ENCODE results near the gene QRFP.
"Not testable (repeated sequence)": the region's sequence is repeated elsewhere in the genome, so short reads cannot be mapped to it uniquely, and the experiment has no call there.

Gene QRFP

DNA sequence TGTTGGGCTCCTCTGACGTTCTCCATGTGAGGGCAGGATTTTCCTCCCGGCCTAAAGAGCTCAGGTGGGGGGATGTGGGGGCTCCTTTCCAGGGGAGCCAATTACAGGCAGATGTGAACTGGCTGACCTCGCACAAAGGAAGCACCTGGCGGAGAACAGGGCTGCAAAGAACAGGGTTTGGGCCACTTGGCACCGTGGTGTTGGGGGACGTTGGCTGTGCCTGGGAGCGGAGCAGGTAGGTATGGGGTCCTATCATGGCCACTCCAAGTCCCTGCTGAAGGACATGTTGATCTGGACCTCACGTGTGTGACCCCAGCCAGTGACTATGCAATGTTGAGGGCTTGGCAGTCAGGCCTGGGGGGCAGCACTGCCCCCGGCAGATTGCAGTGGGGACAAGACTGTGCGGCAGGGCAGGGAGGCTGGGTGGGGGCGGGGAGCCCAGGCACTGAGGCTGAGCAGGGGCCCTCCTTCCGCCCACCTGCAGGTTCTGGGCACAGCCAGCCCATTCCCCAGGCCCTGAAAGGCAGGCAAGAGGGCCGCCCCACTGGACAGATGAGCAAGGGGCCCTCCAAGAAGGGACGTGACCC is 23.0 kb upstream of the QRFP start:
- DNase-seq (ENCODE audit: low read depth, low spot score): no peak

DNA sequence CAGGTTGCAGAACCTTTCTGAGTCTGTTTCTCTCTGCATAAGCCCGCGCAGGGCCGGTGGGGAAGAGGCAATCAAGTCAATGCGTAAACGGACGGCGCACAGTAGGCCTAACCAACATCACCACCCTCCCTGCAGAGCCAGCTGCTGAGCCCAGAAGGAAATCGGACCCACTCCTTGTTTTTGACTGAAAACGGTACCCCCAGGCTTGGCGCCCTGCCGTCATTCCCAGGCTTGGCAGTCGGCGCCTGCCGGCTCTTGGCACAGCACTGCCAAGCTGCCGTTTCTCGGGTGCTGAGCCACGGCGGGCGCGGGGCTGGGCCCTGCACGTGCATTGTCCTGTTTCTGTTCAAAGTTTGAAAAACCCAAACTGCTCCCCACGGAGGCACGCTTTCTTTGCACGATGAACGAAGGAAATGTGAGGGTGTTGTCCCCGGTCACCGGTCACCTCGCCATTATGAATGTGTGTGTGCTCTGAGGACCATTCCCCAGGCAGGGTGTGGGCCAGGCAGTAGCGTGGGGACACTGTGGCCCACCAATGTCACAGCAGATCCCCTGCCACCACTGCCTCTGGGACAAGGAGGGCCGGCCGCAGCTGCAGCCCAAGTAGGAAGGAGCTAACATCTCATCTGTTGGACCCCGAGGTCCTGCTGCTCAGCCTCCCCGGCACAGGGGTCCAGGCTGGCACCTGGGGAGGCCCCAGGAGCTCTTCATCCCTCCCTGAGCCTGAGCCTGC is 22.4 kb upstream of the QRFP start:
- DNase-seq (ENCODE audit: low read depth, low spot score): no peak

DNA sequence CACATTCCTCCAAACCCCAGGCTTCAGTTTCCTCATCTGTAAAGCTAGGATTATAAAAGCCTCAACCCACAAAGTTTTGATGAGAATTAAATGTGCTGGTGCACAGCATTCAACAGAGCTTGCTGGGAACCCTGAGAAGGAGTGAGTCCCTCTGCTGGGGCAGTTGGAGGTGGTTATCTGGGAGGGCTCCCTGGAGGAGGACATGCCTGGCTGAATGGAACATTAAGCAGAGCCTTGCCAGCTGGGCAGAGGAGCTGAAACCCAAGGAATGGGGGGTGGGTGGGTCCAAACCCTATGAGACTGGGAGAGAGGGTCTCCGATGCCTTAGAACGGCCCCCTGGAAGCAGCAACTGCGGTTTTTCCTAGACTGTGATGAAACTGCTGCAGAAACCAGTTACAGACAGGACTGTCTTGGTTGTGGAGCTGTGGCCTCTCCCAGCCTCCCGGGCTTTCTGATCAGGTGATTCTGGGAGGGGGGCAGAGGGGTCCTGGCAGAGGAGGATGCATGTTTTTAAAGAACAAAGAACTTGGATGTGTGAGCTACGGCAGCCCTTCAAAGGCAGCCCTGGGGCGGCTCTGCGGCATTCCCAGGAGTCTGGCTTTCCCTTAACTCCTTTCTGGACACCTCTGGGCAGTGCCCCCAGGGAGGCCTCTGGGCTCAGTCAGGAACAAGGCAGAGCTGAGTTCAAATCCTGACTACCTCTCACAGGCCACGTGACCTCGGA is 21.7 kb upstream of the QRFP start:
- no peak for DNase-seq (ENCODE audit: low read depth, low spot score)

DNA sequence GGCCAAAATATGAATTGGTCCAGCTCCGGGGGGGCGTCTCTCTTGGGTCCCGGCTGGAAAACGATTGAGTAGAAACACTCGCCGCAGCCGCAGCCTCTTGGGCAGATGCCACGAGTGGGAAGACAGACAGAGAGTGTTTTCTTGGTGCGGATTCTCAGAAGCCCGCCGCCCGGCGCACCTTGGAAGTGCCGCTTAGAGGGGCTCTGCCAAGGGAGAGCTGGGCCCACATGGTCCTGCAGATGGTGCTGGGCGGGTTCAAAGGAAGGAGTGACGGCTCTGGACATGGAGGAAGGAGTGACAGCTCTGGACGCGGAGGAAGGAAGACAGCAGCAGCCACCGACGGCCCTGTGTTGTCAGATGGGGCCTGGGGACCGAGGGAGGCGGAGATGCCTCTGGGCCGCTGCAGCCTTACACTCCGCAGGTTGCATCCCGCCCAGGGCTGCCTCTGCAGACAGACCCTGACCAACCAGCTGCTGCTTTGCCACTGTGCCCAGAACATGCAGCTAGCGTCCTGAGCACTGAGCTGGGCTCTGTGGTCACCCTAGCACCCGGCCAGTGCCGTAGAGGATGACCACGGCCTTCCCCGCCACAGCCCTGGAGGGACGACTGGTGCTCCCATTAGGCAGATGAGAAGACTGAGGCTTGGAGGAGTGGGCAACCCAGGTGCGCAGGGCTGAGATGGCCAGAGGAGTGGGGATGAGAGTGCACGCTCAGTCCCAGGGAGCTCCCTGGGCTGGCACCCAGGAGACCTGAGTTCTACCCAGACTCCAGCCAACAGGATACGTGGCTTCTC is 20.8 kb upstream of the QRFP start:
- no peak for DNase-seq (ENCODE audit: low read depth, low spot score)

DNA sequence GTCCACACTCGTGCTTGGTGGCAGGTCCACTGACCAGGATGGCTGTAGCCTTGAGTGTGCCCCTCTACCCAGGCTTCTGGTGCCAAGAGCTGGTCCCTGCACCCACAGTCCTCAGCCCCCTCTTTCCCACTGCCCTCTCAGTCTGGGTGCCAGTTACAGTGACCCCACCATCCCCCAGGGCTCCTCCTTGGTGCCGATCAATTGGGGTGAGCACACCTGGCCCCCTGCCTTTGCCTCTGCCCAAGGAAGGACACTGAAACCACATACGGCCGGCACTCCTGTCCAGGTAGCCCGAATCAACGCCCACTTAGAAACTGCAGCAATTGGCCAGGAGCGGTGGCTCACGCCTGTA is 18.5 kb upstream of the QRFP start:
- DNase-seq (ENCODE audit: low read depth, low spot score): no peak

DNA sequence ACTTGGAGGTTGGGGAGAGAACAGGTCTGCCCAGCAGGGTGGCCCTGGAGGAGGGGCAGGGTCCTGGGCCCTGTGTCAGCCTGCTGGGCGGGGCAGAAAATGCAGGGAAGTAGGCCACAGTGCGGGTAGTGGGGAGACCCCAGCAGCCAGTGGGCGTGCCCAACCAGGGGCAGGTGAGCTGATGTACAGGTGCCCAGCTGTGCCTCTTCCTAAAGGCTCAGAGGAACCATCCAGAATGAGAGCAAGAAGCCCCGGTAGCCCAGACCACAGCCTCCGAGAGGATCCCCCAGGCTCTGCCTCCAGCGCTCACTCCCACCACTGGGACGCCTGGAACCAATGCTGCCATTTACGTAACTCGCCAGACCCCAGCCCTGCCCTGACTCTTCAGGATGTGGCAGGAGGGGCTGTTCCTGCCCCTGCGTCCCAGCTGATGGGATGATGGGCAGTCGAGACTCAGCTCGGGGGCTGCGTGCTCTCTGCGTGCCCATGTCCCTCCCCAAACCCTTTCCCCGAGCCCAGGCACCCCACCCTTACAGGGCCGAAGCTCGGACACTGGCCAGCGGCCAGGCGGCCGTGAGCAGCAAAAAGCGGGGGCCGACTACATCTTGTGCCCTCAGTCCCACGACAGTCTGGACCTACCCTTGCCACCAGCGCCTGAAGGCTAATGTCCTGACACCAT is 17.9 kb upstream of the QRFP start:
- DNase-seq (ENCODE audit: low read depth, low spot score): no peak

DNA sequence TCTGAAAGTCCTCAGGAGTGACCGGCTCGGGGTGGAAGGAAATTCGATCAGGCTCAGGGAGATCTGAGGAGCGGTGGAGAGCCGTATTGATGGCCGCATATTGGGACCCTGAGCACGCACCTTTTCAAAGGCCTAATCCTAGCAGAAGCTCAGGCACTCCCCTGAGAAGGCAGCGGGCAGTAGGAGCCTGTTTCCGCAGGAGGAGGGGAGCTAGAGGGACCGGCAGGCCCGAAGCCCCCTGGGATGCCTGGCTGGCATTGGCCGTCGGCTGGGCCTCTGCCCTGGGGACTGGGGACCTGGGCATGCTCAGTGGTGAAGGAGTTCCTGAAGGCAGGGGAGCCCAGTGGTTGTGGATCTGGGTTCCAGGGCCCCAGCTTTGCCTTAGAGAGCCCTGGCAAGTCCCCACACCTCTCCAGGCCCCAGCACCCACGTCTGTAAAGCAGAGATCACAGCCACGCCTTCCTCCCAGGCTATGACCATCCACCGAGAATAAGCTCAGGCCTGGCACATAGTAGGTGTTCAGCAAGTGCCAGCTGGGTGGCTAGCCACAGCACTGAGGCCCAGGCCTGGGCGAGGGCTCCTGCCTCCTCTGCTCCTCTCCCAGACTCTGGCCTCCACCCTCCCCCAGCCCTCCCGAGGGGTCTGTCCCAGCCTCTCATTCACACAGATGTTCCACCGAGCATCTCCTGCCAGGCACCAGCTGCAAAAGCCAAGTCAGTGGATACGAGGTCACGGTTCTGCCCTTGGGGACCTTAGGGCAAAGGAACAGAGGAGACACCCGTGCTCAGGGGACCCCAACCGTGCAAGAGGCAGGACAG is 17.2 kb upstream of the QRFP start:
- DNase-seq (ENCODE audit: low read depth, low spot score): no peak

DNA sequence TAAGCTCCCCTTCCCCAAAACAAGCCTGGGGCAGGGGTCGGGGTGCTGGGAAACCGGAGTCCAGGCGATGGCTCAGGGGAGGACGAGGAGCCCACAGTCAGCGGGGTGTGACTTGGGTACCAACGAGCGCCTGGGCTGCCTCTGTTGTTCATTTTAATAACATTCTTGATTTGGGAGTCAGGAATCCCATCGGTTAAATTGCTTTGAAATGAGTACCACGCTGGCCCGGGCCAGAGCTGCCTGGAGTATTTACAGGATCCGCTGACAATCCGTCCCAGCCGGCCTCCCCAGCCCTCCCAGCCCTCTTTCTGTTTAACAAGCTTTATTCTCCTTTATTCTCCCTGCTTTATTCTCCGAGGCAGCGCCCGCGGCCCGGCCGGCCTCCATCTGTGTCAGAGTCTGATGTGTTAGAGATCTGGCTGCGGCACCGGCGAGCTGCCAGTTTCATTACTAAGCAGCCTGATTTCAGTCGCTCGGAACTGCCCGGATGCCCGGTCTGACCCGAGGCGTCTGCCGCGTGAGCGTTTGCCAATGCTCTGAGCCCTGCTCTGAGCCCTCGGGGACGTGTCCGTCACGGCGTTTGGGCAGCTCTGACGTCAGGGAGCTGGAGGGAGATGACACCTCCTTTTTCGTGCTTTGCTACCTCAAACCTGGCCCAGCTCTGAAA is 16.5 kb upstream of the QRFP start:
- no peak for DNase-seq (ENCODE audit: low read depth, low spot score)

DNA sequence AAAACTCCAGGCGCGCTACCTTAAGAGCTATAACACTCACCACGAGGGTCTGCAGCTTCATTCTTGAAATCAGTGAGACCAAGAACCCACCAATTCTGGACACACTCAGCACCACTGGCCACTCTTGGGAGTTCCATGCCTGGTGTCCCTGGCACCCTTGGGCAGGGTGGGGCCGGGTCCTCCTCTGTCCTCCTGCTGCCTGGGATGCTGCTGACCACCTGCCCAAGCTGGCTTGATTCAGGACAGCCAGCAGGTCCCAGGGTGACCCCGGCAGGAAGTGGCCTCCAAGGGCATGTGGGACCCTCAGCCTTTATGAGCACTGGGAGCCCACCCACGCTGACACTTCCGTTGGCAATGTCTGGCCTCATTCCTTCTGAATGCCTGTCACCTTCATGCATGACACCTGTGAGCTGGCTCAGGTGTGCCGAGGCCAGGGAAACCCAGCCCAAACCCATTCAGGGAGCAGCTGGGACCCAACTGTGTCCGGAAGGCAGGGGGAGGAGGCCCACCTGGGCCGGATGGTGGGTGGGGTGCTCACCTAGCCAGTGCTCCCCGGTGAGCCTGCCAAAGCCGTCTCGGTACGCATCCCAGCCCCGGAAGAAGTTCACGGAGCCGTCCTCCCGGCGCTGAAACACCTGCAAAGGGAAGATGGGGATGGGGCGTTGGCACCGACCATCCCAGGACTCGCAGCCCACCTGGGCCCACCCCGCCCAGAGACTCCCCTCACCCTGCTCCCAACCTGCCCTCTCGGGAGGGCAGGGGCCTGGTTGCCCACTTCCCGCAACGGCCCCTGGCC is 14.8 kb upstream of the QRFP start:
- DNase-seq (ENCODE audit: low read depth, low spot score): no peak

DNA sequence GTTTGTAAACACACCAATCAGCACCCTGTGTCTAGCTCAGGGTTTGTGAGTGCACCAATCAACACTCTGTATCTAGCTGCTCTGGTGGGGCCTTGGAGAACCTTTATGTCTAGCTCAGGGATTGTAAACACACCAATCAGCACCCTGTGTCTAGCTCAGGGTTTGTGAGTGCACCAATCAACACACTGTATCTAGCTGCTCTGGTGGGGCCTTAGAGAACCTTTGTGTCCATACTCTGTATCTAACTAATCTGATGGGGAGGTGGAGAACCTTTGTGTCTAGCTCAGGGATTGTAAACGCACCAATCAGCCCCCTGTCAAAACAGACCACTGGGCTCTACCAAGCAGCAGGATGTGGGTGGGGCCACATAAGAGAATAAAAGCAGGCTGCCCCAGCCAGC is 14.1 kb upstream of the QRFP start:
- DNase-seq (ENCODE audit: low read depth, low spot score): not testable (repeated sequence)

DNA sequence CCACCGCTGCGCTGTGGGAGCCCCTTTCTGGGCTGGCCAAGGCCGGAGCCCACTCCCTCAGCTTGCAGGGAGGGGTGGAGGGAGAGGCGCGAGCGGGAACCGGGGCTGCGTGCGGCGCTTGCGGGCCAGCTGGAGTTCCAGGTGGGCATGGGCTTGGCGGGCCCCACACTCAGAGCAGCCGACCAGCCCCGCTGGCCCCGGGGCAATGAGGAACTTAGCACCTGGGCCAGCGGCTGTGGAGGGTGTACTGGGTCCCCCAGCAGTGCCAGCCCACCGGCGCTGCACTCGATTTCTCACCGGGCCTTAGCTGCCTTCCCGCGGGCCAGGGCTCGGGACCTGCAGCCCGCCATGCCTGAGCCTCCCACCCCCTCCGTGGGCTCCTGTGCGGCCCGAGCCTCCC is 13.4 kb upstream of the QRFP start:
- DNase-seq (ENCODE audit: low read depth, low spot score): not testable (repeated sequence)

DNA sequence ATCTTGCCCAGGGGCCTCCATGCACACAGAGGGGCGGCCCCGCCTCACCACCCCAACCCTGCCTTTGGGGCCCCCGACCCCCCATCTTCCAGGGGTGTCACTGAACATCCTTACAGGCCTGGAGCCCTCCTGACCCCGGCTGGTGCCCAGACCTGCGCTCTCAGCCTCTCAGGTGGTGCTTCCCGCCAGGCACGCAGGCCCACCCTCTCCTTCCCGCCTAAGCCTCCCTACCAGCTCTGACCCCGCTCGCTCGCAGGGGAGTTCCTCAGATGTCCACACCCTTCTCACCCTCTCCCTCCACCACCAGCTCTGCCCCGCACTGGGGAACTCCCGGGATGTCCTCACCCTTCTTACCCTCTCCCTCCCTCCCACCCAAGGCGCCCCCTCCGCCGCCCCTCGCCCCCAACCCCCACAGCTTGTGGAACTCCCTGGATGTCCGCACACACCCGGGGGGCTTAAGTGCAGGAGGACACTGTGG is 12.3 kb upstream of the QRFP start:
- no peak for DNase-seq (ENCODE audit: low read depth, low spot score)

DNA sequence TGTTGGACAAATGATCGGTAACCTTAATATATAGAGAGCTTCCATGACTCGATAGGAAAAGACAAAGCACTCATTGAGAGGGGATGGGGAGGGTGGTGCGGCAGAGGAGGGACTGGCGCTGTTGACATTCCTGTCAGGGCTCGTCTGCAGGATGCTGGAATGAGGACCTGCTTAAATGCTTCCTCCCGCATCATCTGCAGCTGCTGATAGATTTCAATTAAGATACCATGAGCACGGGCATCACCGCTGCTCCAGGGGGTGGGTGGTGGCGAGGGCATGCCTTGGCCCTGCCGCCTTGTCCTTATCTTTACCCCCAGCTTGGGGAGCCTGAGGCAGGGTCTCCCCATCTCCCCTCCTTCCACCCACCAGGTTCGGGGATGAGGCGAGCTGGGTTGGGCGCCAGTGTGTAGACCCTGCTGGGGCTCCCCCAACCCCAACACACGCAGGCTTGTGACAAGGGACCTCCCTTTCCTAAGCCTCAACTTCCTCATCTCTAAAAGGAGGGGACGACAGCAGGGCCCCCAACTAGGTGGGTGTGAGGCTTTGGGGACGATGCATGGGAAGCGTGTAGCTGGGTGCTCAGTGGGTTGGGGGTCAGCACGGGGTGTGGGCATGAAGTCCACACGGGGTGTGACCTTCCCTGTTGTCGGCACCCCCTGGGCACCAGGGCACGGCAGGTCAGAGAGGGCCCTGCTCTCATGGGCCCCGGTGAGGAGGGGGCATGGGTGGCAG is 11.7 kb upstream of the QRFP start:
- DNase-seq (ENCODE audit: low read depth, low spot score): no peak

DNA sequence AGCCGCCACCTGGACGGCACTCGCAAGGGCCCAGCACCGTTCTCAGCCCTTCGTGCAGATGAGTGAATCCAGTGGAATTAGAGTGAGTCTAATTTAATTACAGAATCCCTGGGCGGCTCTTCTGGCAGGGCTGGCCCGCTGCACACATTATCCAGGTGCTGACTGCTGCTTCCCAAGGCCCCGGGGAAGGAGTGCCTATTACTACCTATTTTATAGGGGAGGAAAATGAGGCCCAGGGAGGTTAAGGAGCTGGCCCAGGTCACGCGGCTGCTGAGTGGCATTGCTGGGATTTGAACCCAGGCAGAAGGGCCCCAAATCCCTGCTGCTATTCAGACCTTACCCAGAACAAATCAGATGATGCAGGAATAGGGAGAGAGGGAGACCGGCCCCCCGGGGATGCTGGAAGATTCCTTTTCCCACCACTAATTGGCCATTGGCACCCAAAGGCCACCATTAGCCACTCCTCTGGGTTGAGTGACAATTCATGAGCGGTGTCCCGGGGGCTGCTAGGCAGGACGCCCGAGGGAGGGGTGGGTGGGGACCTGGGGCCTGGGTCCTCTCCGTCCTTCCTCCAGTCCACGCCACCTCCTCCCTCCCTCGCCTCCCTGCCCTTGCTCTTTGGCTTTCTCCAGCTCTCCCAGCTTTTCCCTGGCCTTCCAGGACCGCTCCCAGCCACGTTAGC is 10.3 kb upstream of the QRFP start:
- no peak for DNase-seq (ENCODE audit: low read depth, low spot score)

DNA sequence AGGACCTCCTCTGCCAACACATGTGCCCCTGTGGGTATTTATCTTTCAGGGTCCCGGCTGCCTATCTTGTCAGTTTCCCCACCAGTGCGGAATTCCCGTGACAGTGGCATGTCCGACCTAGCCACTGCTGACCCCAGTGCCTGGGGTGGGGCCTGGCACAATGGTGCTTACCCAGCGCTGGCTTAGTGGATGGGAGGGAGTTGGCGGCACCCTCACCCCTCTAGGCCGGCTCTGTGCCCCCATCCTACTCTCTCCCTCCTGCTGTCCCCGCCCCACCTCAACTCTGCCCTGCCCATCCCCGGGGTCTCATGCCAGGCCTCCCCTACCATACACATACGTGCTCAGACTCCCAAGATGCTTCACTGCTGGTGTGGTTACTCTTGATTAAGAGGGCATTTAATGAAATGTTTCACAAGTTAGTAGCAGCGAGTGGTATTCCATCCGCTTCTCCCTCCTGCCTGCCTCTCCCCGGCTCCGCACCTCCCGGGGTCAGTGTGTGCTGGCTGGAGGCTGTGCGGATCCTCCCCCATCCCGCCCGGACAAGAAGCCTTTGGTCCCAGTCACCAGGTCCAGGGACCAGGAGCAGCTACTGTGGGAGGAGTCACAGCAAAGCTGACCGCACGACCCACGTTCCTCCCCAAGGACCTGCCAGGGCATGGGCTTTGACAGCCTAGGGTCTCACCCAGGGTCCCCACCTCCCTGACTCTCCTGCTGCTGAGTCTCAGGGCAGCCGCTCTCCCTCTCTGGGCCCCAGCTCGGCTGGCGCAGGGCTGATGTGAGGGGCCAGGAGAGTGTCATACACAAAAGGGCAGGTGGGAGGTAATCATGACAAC is 9.5 kb upstream of the QRFP start:
- DNase-seq (ENCODE audit: low read depth, low spot score): no peak

DNA sequence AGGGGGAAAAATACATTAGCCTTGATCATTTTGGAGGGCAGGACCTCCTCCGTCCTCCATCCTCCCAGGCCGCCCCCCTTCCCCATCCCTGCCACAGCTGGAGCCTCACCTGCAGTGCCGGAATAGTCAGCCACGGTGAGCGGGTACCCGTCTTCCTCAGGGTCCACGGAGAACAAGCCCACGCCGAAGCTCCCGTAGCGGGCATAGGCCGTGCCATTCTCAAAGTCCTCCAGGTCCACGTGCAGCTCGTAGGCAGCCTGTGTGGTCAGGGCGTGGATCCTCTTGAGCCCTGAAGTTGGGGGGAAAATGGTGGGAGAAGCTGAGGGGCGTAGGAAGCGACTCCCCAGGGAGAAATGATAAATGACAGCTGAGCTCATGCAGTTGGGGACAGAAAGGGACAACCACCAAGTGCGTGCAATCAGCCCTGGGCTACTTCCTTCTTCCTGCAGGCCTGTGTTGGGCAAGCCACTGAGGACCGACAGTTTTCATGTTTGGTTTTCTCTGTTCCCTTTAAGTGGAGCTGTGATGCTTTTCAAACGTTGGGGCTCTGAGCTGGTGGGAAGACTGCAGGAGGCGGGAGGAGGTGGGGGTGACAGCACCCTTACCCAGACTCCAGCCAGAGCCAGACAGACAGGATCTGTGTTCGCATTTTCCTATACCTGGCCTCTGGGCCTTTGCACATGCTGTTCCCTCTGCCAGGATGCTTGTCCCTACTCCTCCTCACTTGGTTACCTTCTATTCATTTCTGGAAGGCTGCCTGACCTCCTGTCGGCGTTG is 8.7 kb upstream of the QRFP start:
- DNase-seq (ENCODE audit: low read depth, low spot score): no peak

All from activated CD4-positive, CD25-positive, alpha-beta regulatory T cell treated with anti-CD3 and anti-CD28 coated beads, Interleukin-2, amount 50 U/mL, for 16 hours (primary cell).